Neural cell (in vitro differentiated cells): Measurements from ENCODE around the gene COL28A1.

ENCODE experiments used
- CTCF ChIP-seq: fragments of 450-650 bp; IDR thresholded peaks from 2 replicates; pipeline ENCODE4 v1.5.1; 2014; ENCODE audit warnings: antibody characterized with exemption, mild to moderate bottlenecking, moderate library complexity; ENCODE audit not compliant: poor library complexity, severe bottlenecking
- EP300 ChIP-seq: fragments of 450-650 bp; conservative IDR thresholded peaks from 2 replicates; pipeline ENCODE4 v1.6.1; 2014; ENCODE audit warnings: antibody characterized with exemption, mild to moderate bottlenecking, moderate library complexity; ENCODE audit not compliant: poor library complexity, severe bottlenecking
- EZH2 ChIP-seq: fragments of 200-600, 300-800 bp; shearing (Covaris generic), sonication (generic); IDR thresholded peaks from 2 replicates; pipeline ENCODE4 v1.6.1; 2014; ENCODE audit warnings: antibody characterized with exemption, low read length, borderline replicate concordance, mild to moderate bottlenecking; ENCODE audit not compliant: insufficient read depth, poor library complexity, severe bottlenecking
- MXI1 ChIP-seq: fragments of 450-650 bp; conservative IDR thresholded peaks from 2 replicates; pipeline ENCODE4 v1.6.1; 2014; ENCODE audit warnings: antibody characterized with exemption, mild to moderate bottlenecking; ENCODE audit not compliant: poor library complexity, severe bottlenecking
- RAD21 ChIP-seq: fragments of 450-650 bp; conservative IDR thresholded peaks from 2 replicates; pipeline ENCODE4 v1.6.1; 2014; ENCODE audit warnings: antibody characterized with exemption, mild to moderate bottlenecking, moderate library complexity
- TF ChIP-seq, protein P1 (sequence below): IDR thresholded peaks from 2 replicates; pipeline ENCODE4 v1.6.1; 2012; ENCODE audit warnings: borderline replicate concordance

DNA sequence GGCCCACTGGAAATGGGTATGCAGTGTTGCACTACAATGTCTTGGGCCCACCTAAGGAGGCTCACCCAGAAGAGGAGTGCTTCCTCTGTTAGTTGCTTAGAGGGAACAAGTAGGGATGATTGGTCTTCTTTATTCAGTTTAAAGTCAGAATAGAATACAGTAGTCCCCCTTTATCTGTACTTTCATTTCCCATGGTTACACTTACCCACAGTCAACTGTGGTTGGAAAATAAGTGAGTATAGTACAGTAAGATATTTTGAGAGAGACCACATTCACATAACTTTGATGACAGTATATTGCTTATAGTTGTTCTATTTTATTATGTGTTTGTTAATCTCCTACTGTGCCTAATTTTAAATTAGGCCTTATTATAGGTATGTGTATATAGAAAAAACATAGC lies 151.4 kb downstream of the COL28A1 start:
- TF ChIP-seq MXI1 (no peak), EP300 (no peak), CTCF (no peak), EZH2 (no peak), RAD21 (no peak)
- TF ChIP-seq, protein P1, sequence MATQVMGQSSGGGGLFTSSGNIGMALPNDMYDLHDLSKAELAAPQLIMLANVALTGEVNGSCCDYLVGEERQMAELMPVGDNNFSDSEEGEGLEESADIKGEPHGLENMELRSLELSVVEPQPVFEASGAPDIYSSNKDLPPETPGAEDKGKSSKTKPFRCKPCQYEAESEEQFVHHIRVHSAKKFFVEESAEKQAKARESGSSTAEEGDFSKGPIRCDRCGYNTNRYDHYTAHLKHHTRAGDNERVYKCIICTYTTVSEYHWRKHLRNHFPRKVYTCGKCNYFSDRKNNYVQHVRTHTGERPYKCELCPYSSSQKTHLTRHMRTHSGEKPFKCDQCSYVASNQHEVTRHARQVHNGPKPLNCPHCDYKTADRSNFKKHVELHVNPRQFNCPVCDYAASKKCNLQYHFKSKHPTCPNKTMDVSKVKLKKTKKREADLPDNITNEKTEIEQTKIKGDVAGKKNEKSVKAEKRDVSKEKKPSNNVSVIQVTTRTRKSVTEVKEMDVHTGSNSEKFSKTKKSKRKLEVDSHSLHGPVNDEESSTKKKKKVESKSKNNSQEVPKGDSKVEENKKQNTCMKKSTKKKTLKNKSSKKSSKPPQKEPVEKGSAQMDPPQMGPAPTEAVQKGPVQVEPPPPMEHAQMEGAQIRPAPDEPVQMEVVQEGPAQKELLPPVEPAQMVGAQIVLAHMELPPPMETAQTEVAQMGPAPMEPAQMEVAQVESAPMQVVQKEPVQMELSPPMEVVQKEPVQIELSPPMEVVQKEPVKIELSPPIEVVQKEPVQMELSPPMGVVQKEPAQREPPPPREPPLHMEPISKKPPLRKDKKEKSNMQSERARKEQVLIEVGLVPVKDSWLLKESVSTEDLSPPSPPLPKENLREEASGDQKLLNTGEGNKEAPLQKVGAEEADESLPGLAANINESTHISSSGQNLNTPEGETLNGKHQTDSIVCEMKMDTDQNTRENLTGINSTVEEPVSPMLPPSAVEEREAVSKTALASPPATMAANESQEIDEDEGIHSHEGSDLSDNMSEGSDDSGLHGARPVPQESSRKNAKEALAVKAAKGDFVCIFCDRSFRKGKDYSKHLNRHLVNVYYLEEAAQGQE: no peak
